ENCODE measurements around the gene FH.

Gene FH

DNA sequence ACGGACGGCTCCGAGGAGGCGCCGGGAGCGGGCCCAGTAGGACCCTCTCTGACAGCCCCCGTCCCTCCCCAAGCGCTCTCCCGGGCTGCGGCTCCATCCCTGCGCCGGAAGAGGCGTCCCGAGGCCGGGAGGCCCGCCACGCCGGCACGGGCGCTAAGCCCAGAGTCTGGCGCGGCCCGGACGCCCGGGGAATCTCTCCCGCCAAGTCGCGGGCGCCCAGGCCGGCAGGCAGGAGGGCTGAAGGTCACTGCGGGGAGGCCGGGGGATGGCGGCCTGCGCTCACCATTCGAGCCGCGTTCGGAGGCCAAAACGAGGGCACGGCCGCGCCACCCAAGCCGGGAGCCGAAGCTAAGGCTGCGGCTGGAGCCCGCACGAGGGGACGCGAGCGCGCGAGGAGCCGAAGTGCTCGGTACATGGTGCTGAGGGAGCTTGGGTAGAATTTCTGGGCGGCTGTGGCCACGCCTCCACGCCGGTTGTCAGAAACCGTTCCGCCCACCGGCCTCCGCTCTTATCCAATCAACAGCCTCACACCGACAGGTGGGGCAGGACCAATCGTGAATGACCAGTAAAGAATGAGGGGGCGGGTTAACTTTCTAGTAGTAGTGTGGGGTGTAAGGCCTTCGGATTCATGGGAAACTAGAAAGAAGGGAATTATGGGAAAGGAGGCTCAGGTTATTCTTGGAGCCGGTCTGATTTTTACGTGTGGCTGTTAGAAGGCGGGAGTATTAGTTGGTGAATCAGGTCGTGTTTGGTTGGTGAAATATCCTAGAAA lies at the start of gene FH:
FH (minus strand) TSS at position 448 of the 772 bp plus-strand sequence; CDS start at position 415, 33 bp downstream.
- H3K27ac ChIP-seq = peak within 1 kb of the TSS; percentile 86
- no peak for TF ChIP-seq CTCF (conservative IDR thresholded peaks at IDR 0.05)

- H3K27ac ChIP-seq = no peak overlapping the region
- no peak for TF ChIP-seq CTCF (conservative IDR thresholded peaks at IDR 0.05)
Observed at GRCh38 chr1:241560849-241561187, 41.3 kb upstream of the FH start.

- no peak overlapping the region for H3K27ac ChIP-seq
- no peak for TF ChIP-seq CTCF (conservative IDR thresholded peaks at IDR 0.05)
Observed at GRCh38 chr1:241560146-241560848, 40.7 kb upstream of the FH start.

DNA sequence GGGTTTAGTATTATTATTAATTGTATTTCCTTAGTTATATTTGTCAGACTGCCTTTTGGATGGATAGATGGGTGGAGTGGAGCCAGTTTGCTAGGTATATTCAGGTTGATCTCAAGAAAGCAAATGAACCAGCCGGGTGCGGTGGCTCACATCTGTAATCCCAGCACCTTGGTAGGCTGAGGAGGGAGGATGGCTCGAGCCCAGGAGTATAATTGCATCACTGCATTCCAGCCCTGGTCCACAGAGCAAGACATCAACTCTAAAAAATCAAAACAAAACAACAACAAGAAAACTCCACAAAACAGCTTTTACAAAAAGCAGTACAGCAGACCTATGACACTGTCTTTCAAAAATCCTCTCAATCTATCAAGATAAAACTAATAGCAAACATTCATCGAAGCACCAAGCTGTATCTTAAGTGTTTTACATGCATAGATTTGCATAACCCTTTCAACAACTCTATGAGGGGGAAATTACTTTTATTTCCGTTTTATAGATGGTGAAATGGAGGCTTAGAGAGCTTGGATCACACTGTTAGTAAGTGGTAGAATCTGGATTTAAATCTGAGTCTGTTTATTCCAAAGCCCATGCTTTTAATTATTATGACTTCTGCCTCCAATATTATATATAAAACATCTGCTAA lies 38.1 kb upstream of the FH start:
- TF ChIP-seq CTCF (conservative IDR thresholded peaks at IDR 0.05) = no peak
- H3K27ac ChIP-seq = peak overlapping the region; percentile 72

GRCh38 chr1:241557031-241557430 lies 37.5 kb upstream of the FH start:
- TF ChIP-seq CTCF (conservative IDR thresholded peaks at IDR 0.05) = no peak
- peak overlapping the region; percentile 72; the same call in 1 of the 2 replicates for H3K27ac ChIP-seq

DNA sequence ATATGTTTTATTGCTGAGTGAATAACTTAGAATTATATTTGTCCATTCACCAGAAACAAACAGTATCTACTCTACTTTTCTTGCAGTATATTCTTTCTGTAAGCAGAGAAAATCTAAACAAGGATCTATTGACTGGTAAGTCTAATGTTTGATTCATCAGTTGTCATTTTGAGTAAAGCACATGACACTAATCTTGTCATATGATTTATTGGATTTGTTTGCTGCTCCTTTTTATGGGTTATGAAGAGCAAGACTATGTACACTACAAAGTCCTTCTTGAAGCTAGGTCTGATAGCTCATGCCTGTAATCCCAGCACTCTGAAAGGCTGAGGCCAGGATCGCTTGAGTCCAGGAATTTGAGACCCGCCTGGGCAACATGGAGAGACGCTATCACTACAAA lies 36.0 kb upstream of the FH start:
- peak overlapping the region; percentile 44 for H3K27ac ChIP-seq
- no peak for TF ChIP-seq CTCF (conservative IDR thresholded peaks at IDR 0.05)

DNA sequence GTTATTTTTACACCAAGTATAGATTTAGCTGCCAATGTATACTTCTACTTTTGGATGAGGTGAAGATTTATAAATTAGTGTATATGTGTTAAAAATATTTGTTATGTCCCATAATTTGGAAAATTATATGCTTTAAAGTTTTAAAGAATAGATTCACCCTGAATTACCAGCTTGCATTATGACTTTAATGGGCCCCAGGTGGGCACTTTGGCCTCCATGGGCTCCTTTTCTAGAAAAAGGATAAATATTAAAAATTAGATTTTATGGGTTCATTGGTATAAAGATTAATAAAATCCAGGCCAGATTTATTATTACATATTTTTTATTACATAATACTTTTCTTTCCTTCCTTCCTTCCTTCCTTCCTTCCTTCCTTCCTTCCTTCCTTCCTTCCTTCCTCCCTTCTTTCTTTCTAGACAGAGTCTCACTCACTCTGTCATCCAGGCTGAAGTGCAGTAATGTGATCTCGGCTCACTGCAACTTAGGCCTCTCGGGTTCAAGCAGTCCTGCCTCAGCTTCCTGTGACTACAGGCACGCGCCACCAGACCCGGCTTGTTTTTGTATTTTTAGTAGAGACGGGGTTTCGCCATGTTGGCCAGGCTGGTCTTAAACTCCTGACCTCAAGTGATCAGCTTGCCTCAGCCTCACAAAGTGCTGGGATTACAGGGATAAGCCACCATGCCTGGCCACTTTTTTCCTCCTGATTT lies 34.5 kb upstream of the FH start:
- H3K27ac ChIP-seq = no peak overlapping the region
- no peak for TF ChIP-seq CTCF (conservative IDR thresholded peaks at IDR 0.05)

Measured in VCaP (cell line).